K562 (cell line): Measurements from ENCODE around the gene ZNF302. TPM values are rescaled to one million over a fixed set of nuclear protein-coding genes. Genes with fewer than 3 reads are reported as not detected.
A peak's percentile ranks its signal among the peaks of the same experiment; 100 is the strongest.

Experiments
- ASH1L ChIP-seq: fragments of 450-650 bp; IDR thresholded peaks from 2 replicates; pipeline ENCODE4 v1.6.1; 2018; ENCODE audit warnings: borderline replicate concordance, mild to moderate bottlenecking, low read depth; ENCODE audit not compliant: partially characterized antibody
- BRD4 ChIP-seq: fragments of 200-600 bp; sonication (generic); IDR thresholded peaks from 2 replicates; pipeline ENCODE4 v1.6.1; 2017; ENCODE audit warnings: inconsistent platforms
- FOXK2 ChIP-seq, 2 experiments: fragments of 450-650 bp; IDR thresholded peaks in 1 of 2; conservative IDR thresholded peaks in 1 of 2; 2 replicates each; pipeline ENCODE4 v1.6.1; 2016; ENCODE audit warnings: low read depth in 2 of 2, mild to moderate bottlenecking in 1 of 2
- NFXL1 ChIP-seq: fragments of 450-650 bp; formaldehyde crosslinking; IDR thresholded peaks from 2 replicates; pipeline ENCODE4 v1.4.0; 2021; ENCODE audit warnings: mild to moderate bottlenecking
- PTRF ChIP-seq: fragments of 450-650 bp; IDR thresholded peaks from 2 replicates; pipeline ENCODE4 v1.6.1; 2016; ENCODE audit warnings: mild to moderate bottlenecking, missing genetic modification characterization, missing compliant biosample characterization
- SAFB ChIP-seq: fragments of 200-400 bp; formaldehyde crosslinking; IDR thresholded peaks from 2 replicates; pipeline ENCODE4 v1.6.1; 2017; ENCODE audit warnings: low read depth, low read length, borderline replicate concordance
- ZNF165 ChIP-seq: fragments of 250-450 bp; sonication (Bioruptor Pico); IDR thresholded peaks from 2 replicates; pipeline ENCODE4 v1.4.0; 2020; ENCODE audit warnings: borderline replicate concordance
- ZNF407 ChIP-seq: fragments of 450-650 bp; IDR thresholded peaks from 2 replicates; pipeline ENCODE4 v1.6.1; 2016; ENCODE audit warnings: low read depth
- polyA plus RNA-seq, 8 experiments: library from polyadenylated mRNA; depleted of rRNA in 4 of 8; stranded (reverse) in 5 of 8; unstranded in 3 of 8; fragments of >200 nt; fragmentation: Nextera tagmentation in 2 of 8; fragmentation: Illumina TruSeq in 1 of 8; extraction: Ambion mirVana in 2 of 8; extraction: Trizol in 1 of 8; gene quantifications; 2 replicates each; pipeline versions ENCODE4 v1.2.1 to v1.2.3, GENCODE V29; 2011 to 2014; ENCODE audit warnings: inconsistent platforms in 1 of 8, missing spikeins in 1 of 8
- total RNA-seq, 7 experiments: library from RNA; depleted of rRNA in 6 of 7; stranded (reverse); fragments of >200 nt in 6 of 7; fragmentation: Illumina TruSeq in 2 of 7; extraction: Trizol in 2 of 7; gene quantifications; 2 replicates each; pipeline versions ENCODE4 v1.2.1 to v1.2.3, GENCODE V29; 2011 to 2021; ENCODE audit warnings: low replicate concordance in 1 of 7

Gene ZNF302
- total and polyA plus RNA-seq, 9 of the 15 experiments (the other 6 are each of a cell fraction or from before 2014, with no cell fraction given), result 0.08 to 1.0 (median 0.27) TPM; not detected in 1

- TF ChIP-seq ZNF407, result no peak
- peak; percentile 72; the same call in 1 of the 2 replicates for TF ChIP-seq BRD4
- TF ChIP-seq PTRF (tag), result no peak
- TF ChIP-seq SAFB, result peak; percentile 27; the same call in 1 of the 2 replicates
- peak; percentile 97 to 98 for TF ChIP-seq FOXK2 (conservative IDR thresholded peaks at IDR 0.05 in 1 of 2, IDR thresholded peaks at IDR 0.05 in 1 of 2; ENCODE audit: low read depth in 2 of 2)
- TF ChIP-seq ZNF165 (CRISPR knock-in tag), result no peak
- TF ChIP-seq ASH1L, result no peak
- TF ChIP-seq NFXL1 (CRISPR knock-in tag), result no peak
Measured at GRCh38 chr19:34733746-34734536, 56.5 kb downstream of the ZNF302 start, which contains the start of gene ZNF181 (continued).
